ENCODE results near the gene LARGE1. TPM values are rescaled to one million over a fixed set of nuclear protein-coding genes. Genes with fewer than 3 reads are reported as not detected.

The LARGE1 gene
- total and polyA plus RNA-seq, 9 of the 15 experiments (the other 6 are each of a cell fraction or from before 2014, with no cell fraction given), result 0.01 to 0.66 (median 0.14) TPM; not detected in 2

DNA sequence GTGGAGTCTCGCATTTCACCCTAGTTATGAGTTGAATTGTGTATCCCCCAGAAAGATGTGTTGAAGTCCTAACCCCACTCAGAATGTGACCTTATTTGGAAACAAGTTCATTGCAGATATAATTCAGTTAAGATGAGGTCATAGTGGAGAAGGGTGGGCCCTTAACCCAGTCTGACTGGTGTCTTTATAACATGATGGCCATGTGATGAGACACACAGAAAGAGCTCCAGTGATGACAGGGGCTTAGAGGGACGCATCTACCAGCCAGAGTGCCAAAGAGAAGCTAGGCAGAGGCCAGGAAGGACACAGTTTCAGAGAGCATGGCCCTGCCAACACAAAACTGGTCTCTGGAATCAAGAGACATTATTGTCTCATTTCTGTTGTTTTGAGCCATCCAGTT is 50.3 kb downstream of the LARGE1 start (continued):
- no peak for TF ChIP-seq JUNB (CRISPR knock-in tag; conservative IDR thresholded peaks at IDR 0.05)
- TF ChIP-seq, protein P1, sequence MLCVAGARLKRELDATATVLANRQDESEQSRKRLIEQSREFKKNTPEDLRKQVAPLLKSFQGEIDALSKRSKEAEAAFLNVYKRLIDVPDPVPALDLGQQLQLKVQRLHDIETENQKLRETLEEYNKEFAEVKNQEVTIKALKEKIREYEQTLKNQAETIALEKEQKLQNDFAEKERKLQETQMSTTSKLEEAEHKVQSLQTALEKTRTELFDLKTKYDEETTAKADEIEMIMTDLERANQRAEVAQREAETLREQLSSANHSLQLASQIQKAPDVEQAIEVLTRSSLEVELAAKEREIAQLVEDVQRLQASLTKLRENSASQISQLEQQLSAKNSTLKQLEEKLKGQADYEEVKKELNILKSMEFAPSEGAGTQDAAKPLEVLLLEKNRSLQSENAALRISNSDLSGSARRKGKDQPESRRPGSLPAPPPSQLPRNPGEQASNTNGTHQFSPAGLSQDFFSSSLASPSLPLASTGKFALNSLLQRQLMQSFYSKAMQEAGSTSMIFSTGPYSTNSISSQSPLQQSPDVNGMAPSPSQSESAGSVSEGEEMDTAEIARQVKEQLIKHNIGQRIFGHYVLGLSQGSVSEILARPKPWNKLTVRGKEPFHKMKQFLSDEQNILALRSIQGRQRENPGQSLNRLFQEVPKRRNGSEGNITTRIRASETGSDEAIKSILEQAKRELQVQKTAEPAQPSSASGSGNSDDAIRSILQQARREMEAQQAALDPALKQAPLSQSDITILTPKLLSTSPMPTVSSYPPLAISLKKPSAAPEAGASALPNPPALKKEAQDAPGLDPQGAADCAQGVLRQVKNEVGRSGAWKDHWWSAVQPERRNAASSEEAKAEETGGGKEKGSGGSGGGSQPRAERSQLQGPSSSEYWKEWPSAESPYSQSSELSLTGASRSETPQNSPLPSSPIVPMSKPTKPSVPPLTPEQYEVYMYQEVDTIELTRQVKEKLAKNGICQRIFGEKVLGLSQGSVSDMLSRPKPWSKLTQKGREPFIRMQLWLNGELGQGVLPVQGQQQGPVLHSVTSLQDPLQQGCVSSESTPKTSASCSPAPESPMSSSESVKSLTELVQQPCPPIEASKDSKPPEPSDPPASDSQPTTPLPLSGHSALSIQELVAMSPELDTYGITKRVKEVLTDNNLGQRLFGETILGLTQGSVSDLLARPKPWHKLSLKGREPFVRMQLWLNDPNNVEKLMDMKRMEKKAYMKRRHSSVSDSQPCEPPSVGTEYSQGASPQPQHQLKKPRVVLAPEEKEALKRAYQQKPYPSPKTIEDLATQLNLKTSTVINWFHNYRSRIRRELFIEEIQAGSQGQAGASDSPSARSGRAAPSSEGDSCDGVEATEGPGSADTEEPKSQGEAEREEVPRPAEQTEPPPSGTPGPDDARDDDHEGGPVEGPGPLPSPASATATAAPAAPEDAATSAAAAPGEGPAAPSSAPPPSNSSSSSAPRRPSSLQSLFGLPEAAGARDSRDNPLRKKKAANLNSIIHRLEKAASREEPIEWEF (CRISPR knock-in tag; IDR thresholded peaks at IDR 0.05), result no peak

DNA sequence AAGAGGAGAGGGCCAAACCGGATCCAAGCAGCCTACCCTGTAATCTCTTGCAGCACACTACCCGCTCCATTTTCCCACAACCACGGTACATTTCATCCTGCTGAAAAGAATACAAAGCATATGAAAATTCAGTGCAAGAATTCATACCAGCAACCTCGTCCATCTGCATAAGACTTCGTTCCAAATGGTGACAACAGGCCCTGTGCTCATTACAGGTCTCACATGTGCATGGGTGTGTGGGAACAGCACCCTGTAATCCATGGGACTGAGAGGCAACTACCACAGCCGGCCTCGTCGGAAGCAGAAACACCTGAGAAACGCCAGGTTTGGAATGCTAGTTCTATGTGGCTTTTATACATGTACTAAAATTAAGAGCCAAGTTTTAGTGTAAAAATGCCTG is 52.3 kb downstream of the LARGE1 start:
- no TSS peak for BruUV-seq (replicated peaks)
- H3K27ac ChIP-seq (ENCODE audit: extremely low read depth, low read depth, low read length), result no peak overlapping the region
- H3K9me1 ChIP-seq (ENCODE audit: control insufficient read depth, insufficient read depth, low read length), result no peaks in the 10 kb centered on the region
- ATAC-seq (no peak), FAIRE-seq (no peak), DNase-seq (ENCODE audit: extremely low read depth in 1 of 4, low spot score in 3 of 4) (no peak)
- H3K79me2 ChIP-seq (ENCODE audit: control insufficient read depth, insufficient read depth, low read length), result no peaks in the 10 kb centered on the region
- POLR2A ChIA-PET, result no interaction called here
- in situ Hi-C loops (cut with MboI) (no loop called here), intact Hi-C loops (cut with micrococcal nuclease) (no loop called here)
- H3K4me1 ChIP-seq (replicated peaks in 1 of 2; ENCODE audit: control insufficient read depth in 2 of 2, insufficient read depth in 2 of 2, low read length in 2 of 2), result no peaks in the 10 kb centered on the region
- no peaks in the 10 kb centered on the region for H3K9me3 ChIP-seq (replicated peaks; ENCODE audit: control insufficient read depth, insufficient read depth, low read depth, low read length)
- CTCF ChIA-PET (ENCODE audit: low intra/inter-chr PET ratio), result no interaction called here
- H4K20me1 ChIP-seq (replicated peaks; ENCODE audit: control insufficient read depth, insufficient read depth, low read length), result no peaks in the 10 kb centered on the region
- no peaks in the 10 kb centered on the region for H3K36me3 ChIP-seq (ENCODE audit: control insufficient read depth, insufficient read depth, low read length)
- TF ChIP-seq ASH1L (IDR thresholded peaks at IDR 0.05; ENCODE audit: borderline replicate concordance, low read depth, partially characterized antibody), result no peak
- TF ChIP-seq ZNF274 (IDR thresholded peaks at IDR 0.05; ENCODE audit: borderline replicate concordance, low read depth, low read length), result no peak
- no peak for TF ChIP-seq TAF15 (IDR thresholded peaks at IDR 0.05; ENCODE audit: low read depth, low read length)
- TF ChIP-seq MIER1 (IDR thresholded peaks at IDR 0.05; ENCODE audit: low read depth), result no peak
- no peak for TF ChIP-seq PRMT5 (CRISPR knock-in tag; IDR thresholded peaks at IDR 0.05)
- no peak for TF ChIP-seq RNF2 (IDR thresholded peaks at IDR 0.05)
- TF ChIP-seq, protein P2, sequence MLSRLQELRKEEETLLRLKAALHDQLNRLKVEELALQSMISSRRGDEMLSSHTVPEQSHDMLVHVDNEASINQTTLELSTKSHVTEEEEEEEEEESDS (CRISPR knock-in tag; IDR thresholded peaks at IDR 0.05), result no peak
- no peak for TF ChIP-seq RFX7 (CRISPR knock-in tag; IDR thresholded peaks at IDR 0.05)
- no peak for TF ChIP-seq ZNF23 (CRISPR knock-in tag; IDR thresholded peaks at IDR 0.05)
- TF ChIP-seq NR2C2 (CRISPR knock-in tag; IDR thresholded peaks at IDR 0.05), result no peak
- TF ChIP-seq NR2C2 (tag; IDR thresholded peaks at IDR 0.05), result no peak
- no peak overlapping the region for H3K4me2 ChIP-seq (ENCODE audit: insufficient read depth, low read length)
- no peaks in the 10 kb centered on the region for H3K27me3 ChIP-seq (ENCODE audit: control insufficient read depth in 2 of 2, insufficient read depth in 2 of 2, low read length in 2 of 2)
- H2AFZ ChIP-seq (ENCODE audit: low read depth, low read length), result no peak overlapping the region
- no peak overlapping the region for H3K4me3 ChIP-seq
- 0% methylated on average over 8 of the region's 9 CpGs for WGBS (ENCODE audit: insufficient coverage, low coverage, missing lambda C conversion rate)
- no peak overlapping the region for H3K9ac ChIP-seq (ENCODE audit: insufficient read depth in 1 of 2, low read depth in 2 of 2, low read length in 2 of 2)

Data from K562 (cell line).